Stomach (tissue), 4 donors: ENCODE measurements around the gene FAM8A1.

Experiments
- CTCF ChIP-seq, 7 experiments: fragments of 450-650 bp in 4 of 7; fragments of 200-600 bp in 3 of 7; sonication (generic) in 3 of 7; IDR thresholded peaks; one replicate each; pipeline ENCODE4 v1.5.1; 2016 to 2019; ENCODE audit warnings: antibody characterized with exemption in 7 of 7, control low read depth in 2 of 7, mild to moderate bottlenecking in 1 of 7
- POLR2AphosphoS5 ChIP-seq, 3 donors: sonication (generic); formaldehyde crosslinking; IDR thresholded peaks; one replicate each; pipeline ENCODE4 v1.6.1; 2016; ENCODE audit warnings: antibody characterized with exemption in 3 of 3

- TF ChIP-seq POLR2AphosphoS5 (IDR thresholded peaks at IDR 0.05) (no peak), CTCF (IDR thresholded peaks at IDR 0.05) (no peak)
Measured at GRCh38 chr6:17601386-17601703, 1.2 kb downstream of the FAM8A1 start.
